Stimulated activated CD8-positive, alpha-beta memory T cell treated with anti-CD3 and anti-CD28 coated beads, Interleukin-12 subunit alpha, Interleukin-12 subunit beta, amount 100 ng/mL, for 1 hour (primary cell): Measurements from ENCODE around the gene SLC15A5.

Experiments
- DNase-seq: peaks from one replicate; pipeline ENCODE4 v3.0.0-alpha.2; 2020; ENCODE audit warnings: low read depth

The SLC15A5 gene

GRCh38 chr12:16175840-16176239, 101.6 kb downstream of the SLC15A5 start:
- DNase-seq, result no peak

- DNase-seq, result no peak
Measured at GRCh38 chr12:16174282-16174681, 103.2 kb downstream of the SLC15A5 start.

- no peak for DNase-seq
Measured at GRCh38 chr12:16171348-16171747, 106.1 kb downstream of the SLC15A5 start.

GRCh38 chr12:16168078-16168477, 109.4 kb downstream of the SLC15A5 start:
- DNase-seq, result no peak

- no peak for DNase-seq
Measured at GRCh38 chr12:16166563-16167470, 110.7 kb downstream of the SLC15A5 start.

- DNase-seq, result no peak
Measured at GRCh38 chr12:16165506-16165905, 112.0 kb downstream of the SLC15A5 start.

GRCh38 chr12:16163901-16164300, 113.6 kb downstream of the SLC15A5 start:
- DNase-seq, result no peak

GRCh38 chr12:16163146-16163545, 114.3 kb downstream of the SLC15A5 start:
- DNase-seq, result no peak

- DNase-seq, result no peak
Measured at GRCh38 chr12:16159571-16159970, 117.9 kb downstream of the SLC15A5 start.

GRCh38 chr12:16158050-16158449, 119.4 kb downstream of the SLC15A5 start:
- no peak for DNase-seq

- no peak for DNase-seq
Measured at GRCh38 chr12:16155938-16156337, 121.5 kb downstream of the SLC15A5 start.

GRCh38 chr12:16154990-16155389, 122.5 kb downstream of the SLC15A5 start:
- no peak for DNase-seq

GRCh38 chr12:16152885-16153673, 124.4 kb downstream of the SLC15A5 start:
- no peak for DNase-seq

GRCh38 chr12:16150276-16150675, 127.2 kb downstream of the SLC15A5 start:
- DNase-seq, result no peak

- DNase-seq, result no peak
Measured at GRCh38 chr12:16148938-16149337, 128.5 kb downstream of the SLC15A5 start.
